GM08714 (cell line): ENCODE results near the gene LSAMP.

Experiments
- H3K4me3 ChIP-seq: fragments of 200-500 bp; sonication (Bioruptor generic); 2 replicates; pipeline ENCODE4 v1.5.1; 2014; ENCODE audit warnings: mild to moderate bottlenecking, low read length, inconsistent platforms
- ZNF274 ChIP-seq: IDR thresholded peaks from 2 replicates; pipeline ENCODE4 v1.6.1; 2012; ENCODE audit warnings: mild to moderate bottlenecking, low read depth, low read length

Gene LSAMP

DNA sequence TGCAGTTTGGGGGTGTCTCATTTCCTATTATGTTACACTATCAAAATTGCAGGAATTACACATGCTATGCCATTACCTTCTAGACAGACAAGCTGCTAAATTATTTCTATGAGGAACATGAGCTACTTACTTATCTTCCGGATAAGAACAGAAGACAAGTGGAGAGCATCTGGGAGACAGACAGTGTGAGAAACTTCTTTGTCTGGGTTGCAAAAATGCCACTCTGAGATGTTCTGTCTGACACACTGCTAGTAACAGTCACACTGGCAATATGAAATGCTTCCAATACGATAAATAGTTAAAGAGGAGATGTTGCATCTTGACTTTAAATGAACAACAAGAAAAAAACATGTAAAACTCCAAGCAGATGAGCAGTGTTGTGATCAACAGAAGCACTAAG lies 40.1 kb downstream of the LSAMP start:
- H3K4me3 ChIP-seq: no peak overlapping the region
- TF ChIP-seq ZNF274: no peak

DNA sequence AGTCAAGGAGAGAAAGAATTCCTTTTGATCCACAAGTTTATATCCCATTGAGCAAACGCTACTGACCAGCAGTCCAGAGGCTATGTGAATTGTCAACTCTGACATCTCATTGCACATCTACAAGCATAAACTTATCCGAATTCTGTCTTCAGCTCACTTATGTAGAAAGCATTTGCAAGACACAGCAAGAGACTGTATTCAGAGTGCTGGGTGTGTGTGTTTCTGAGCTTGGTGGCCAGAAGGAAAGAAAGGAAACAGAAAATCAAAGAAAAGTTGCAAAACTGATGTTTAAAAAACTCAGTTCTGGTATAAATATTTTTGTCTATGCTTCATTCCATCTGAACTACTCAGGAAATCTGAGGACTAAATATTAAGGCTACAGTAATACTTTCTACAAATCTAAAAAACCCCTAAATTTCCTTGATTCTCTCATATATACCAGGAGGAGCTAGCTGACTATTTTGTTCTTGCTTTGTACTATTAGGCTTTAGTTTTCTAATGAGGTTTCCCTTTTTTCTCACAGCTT lies 45.5 kb downstream of the LSAMP start:
- H3K4me3 ChIP-seq: no peak overlapping the region
- no peak for TF ChIP-seq ZNF274

DNA sequence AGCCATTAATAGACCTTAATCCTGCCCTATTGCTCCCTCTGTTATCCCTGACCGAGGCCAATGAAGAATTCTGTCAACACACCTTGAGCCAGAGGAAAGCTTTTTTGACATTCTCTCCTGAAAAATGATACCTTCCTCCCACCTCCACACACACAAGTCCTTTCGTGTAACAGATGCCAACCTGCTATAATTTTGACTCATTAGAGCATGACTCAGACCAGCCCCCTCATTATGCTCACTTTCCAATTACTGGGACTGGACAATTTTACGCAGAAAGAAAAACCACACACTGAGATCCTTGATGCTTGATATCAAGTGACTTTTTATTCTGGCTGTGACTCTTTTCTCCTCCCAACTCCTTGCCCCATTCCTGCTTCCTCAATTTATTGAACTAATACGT lies 50.9 kb downstream of the LSAMP start:
- no peak overlapping the region for H3K4me3 ChIP-seq
- no peak for TF ChIP-seq ZNF274

- no peak overlapping the region for H3K4me3 ChIP-seq
- no peak for TF ChIP-seq ZNF274
These were observed 52.1 kb downstream of the LSAMP start for GRCh38 chr3:116393199-116393598.

GRCh38 chr3:116392291-116392690 lies 53.0 kb downstream of the LSAMP start:
- TF ChIP-seq ZNF274: no peak

DNA sequence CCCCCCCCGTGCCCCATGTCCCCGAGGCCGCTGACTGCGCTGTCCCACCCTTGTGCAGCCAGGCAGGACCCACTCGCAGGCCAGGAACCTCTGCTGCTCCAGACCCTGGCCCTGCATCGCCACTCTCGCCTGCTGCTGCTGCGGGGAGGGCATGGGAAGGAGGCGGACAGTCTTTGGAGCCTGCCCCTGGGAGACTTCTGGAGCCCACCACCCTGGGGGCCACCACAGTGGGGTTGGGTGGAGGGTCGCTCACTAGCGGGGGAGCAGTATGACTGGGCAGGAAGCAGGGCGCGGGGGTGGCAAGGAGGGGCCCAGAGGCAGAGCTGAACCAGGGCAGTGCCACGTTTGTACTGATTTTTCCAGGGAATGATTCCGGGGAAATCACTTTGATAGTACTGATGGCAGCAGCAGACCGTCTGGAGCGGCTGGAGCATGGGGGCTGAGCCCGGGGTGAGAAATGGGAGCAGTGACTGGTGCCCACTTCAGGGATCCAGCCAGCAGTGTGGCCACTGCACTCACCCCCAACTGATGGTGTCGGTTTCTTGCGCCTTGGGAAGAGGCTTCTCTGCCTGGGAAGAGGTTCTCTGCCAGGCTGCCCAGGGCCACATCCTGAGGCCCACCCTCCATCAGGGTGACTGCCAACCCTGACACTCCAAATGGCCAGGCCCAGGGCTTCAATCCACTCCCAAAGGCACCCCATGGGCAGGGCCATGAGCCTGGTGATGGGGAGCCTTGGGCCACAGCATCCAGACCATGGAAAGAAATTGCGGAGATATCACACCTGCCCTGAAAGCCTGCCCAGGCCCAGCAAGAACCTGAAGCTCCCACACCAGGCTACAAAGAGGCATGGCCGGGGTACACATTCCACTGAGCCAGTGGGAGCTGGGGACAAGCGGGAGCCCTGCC lies 53.7 kb downstream of the LSAMP start:
- TF ChIP-seq ZNF274: no peak

More at GRCh38 chr3:116392291-116392690, 53.0 kb downstream of the LSAMP start:
- H3K4me3 ChIP-seq: no peak overlapping the region

DNA sequence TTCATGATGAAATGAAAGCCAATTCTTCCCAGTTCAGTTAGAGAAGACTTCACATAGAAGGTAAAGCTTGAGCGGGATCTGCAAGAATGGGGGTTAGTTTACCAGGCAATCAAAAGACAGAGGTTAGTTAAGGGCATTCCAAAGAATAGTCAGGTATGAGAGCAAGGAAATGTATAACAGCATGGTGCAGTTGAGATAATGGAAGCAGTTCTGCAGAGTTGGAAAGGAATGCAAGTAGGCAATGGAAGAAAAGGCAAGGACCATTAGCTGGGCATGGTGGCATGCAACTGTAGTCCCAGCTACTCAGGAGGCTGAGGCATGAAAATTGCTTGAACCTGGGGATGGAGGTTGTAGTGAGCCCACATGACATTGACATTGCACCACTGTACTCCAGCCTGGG lies 55.0 kb downstream of the LSAMP start:
- TF ChIP-seq ZNF274: no peak
- H3K4me3 ChIP-seq: no peak overlapping the region

More for the DNA sequence above, 53.7 kb downstream of the LSAMP start:
- H3K4me3 ChIP-seq: no peak overlapping the region

DNA sequence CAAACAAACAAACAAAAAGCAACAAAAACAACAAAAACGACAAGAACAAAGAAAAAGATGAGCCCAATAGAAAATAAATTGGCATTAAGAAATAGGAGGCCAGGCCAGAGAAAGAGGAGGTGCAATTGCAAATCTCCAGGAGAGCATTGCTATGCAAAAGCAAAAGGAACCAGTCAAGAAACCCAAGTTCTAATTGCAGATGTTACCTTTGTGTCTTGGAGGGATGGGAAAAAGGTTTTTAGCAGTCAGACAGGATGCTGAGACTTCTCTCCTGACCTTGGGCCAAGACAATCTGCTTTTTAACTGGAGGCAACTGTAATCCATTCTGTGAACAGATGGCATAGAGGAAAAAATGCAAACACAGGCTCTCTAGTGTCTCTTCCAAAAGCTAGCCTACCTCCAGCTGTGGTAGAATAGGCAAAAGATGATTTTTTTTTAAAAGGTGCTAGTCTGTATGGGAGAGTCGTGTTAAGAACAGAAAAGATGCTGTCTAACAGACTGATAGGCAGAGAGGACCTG lies 56.4 kb downstream of the LSAMP start:
- no peak for TF ChIP-seq ZNF274
- H3K4me3 ChIP-seq: no peak overlapping the region

- TF ChIP-seq ZNF274: no peak
- H3K4me3 ChIP-seq: no peak overlapping the region
These were observed 59.1 kb downstream of the LSAMP start for GRCh38 chr3:116386168-116386567.

DNA sequence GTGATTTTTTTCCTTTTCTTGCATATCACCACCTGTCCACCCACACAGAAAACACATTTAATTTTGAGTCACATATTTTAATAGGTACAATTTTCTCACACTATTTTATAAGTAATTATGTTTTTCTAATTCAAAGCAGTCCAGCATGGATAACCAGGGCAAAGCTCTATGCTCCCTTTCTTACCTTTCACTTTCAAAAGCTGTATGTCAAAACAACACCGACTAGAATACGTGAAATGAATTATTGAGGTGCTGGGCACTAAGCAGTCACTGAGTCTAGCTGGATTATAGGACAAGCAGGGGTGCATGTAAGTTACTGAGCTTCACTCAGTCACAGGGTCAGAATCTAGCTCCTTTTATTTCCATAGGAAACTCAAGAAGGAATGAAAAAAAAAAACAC lies 60.6 kb downstream of the LSAMP start:
- TF ChIP-seq ZNF274: no peak
- no peak overlapping the region for H3K4me3 ChIP-seq

DNA sequence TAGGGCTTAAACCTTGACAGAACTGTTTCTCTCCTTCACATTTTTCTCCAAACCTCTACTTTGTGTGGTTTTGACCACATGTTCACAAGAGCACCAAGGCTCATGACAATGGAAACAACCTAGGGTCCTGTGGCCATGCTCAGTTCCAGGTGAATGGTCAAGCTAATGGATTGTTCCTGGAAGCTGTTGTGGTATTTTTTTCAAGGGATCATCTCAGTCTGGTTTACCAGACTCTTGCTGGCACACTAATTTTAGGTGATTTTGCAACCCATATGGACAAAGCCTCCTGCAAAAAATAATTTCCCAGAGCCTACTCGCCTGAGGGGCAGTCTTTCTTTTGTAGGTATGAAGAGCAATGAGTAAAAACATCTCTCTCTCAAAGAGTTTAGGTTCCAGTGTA lies 67.2 kb downstream of the LSAMP start:
- TF ChIP-seq ZNF274: no peak
- H3K4me3 ChIP-seq: no peak overlapping the region

DNA sequence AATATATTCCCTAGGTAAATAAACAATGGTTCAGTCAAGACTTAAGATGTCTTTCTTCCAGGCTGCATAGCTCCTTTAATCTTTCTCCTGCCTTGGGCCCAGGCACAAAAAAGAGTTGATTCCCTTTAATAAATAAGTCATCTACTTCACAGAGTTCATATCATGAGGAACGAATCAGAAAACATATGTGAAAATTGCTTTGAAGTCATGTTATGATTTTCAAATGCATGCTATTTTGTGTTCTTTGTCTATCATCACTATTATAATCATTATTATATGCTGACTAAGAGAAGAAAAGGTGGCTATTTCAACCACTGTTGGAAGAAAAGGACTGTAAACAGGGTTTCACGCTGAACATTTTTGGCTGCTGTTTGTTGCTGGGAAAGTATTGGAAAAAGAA lies 70.4 kb downstream of the LSAMP start:
- TF ChIP-seq ZNF274: no peak
- no peak overlapping the region for H3K4me3 ChIP-seq

GRCh38 chr3:116367761-116368395 lies 77.4 kb downstream of the LSAMP start:
- TF ChIP-seq ZNF274: no peak

GRCh38 chr3:116356056-116356455 lies 89.2 kb downstream of the LSAMP start:
- no peak overlapping the region for H3K4me3 ChIP-seq
- no peak for TF ChIP-seq ZNF274

More at GRCh38 chr3:116367761-116368395, 77.4 kb downstream of the LSAMP start:
- no peak overlapping the region for H3K4me3 ChIP-seq

DNA sequence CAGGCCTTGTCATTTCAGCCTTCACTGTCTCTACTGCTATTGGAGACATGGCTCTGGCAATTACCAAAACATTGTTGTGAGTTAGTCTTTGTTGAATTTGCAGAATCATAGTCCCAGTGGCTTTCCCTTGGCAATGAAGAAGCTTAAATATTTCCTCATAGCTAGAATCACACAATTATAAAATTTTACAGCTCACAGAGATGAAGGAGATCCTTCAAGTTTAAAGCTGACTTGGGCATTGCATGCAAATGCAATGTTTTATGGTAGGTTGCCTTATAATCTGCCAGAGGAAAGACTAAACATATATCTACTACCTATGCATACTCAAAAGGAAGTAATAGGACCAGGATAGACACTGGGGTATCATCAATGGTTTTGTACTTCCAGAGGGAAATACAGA lies 90.9 kb downstream of the LSAMP start:
- no peak overlapping the region for H3K4me3 ChIP-seq
- TF ChIP-seq ZNF274: no peak
